ENCODE data around the gene SRGAP3. TPM values are rescaled to one million over a fixed set of nuclear protein-coding genes. Genes with fewer than 3 reads are reported as not detected.

The SRGAP3 gene
- total and polyA plus RNA-seq, 10 of the 15 experiments (the other 5 are each of a cell fraction or from before 2014, with no cell fraction given): 0.32 to 1.7 (median 0.99) TPM

DNA sequence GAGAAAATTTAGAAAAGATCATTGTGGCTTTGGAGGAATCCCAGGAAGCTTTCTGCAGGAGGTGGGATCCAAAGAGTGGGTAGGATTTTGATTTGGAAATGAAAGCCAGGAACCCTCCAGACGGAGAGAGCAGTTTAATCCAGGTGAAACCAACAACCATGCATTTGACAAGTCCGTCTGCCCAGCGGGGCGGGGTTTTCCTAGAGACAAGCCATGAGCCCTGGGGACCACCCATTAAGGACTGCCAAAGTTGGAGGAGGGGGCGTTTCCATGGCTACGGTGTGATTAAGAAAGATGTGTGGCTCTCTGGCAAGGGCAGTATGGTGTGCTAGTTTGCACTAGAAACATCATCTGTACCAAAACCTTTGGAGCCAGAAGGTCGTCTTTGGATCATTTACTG is 53.4 kb downstream of the SRGAP3 start (continued):
- TF ChIP-seq, protein P1, sequence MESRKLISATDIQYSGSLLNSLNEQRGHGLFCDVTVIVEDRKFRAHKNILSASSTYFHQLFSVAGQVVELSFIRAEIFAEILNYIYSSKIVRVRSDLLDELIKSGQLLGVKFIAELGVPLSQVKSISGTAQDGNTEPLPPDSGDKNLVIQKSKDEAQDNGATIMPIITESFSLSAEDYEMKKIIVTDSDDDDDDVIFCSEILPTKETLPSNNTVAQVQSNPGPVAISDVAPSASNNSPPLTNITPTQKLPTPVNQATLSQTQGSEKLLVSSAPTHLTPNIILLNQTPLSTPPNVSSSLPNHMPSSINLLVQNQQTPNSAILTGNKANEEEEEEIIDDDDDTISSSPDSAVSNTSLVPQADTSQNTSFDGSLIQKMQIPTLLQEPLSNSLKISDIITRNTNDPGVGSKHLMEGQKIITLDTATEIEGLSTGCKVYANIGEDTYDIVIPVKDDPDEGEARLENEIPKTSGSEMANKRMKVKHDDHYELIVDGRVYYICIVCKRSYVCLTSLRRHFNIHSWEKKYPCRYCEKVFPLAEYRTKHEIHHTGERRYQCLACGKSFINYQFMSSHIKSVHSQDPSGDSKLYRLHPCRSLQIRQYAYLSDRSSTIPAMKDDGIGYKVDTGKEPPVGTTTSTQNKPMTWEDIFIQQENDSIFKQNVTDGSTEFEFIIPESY (IDR thresholded peaks at IDR 0.05): no peak
- no peak for TF ChIP-seq SPI1 (IDR thresholded peaks at IDR 0.05; ENCODE audit: borderline replicate concordance, insufficient read depth, low read depth, low read length)
- TF ChIP-seq HDAC6 (IDR thresholded peaks at IDR 0.05; ENCODE audit: unreplicated experiment): no peak
- no peak for TF ChIP-seq RFX5 (IDR thresholded peaks at IDR 0.05; ENCODE audit: low read depth, low read length)

DNA sequence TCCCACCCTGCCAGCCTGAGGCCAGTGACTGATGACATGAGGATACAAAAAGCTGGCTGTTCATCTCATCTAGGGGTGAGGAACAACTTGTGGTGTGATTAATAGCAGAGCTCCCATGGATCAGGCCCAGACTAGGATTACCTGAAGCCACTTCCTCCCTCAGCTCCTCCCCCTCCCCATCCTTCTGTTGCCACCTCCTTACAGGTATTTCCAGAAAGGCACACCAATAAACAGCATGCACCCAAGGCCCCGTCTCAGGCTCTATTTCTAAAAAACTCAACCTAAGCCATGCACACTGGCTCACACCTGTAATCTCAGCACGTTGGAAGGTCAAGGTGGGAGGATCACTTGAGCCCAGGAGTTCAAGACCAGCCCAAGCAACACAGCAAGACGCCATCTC is 54.1 kb downstream of the SRGAP3 start:
- Histone ChIP-seq H3K36me3 (ENCODE audit: control insufficient read depth in 2 of 2, insufficient read depth in 2 of 2, low read length in 1 of 2) (no peaks in the 10 kb centered on the region), H3K4me2 (ENCODE audit: control insufficient read depth, insufficient read depth) (no peak overlapping the region), H3K9ac (ENCODE audit: control insufficient read depth, insufficient read depth, low read length) (no peak overlapping the region), H4K20me1 (ENCODE audit: control insufficient read depth, insufficient read depth) (no peaks in the 10 kb centered on the region), H3K4me1 (ENCODE audit: control insufficient read depth, insufficient read depth, low read length) (no peaks in the 10 kb centered on the region), H3K79me2 (ENCODE audit: control insufficient read depth, insufficient read depth, low read length) (no peaks in the 10 kb centered on the region), H3K4me3 (no peak overlapping the region), H3K9me3 (replicated peaks; ENCODE audit: control insufficient read depth, insufficient read depth, low read length) (no peaks in the 10 kb centered on the region), H2AFZ (ENCODE audit: control insufficient read depth, low read depth, low read length) (no peak overlapping the region), H3K27ac (ENCODE audit: control insufficient read depth, insufficient read depth) (no peak overlapping the region), H3K27me3 (replicated peaks in 1 of 2; ENCODE audit: control insufficient read depth in 2 of 2, insufficient read depth in 2 of 2, low read length in 1 of 2) (peaks cover 0 to 1% of the 10 kb centered on the region in 2 experiments; a peak in 1 of 4 replicates)
- BruUV-seq (replicated peaks): no TSS peak
- POLR2A ChIA-PET: no interaction called here
- TF ChIP-seq ATF7 (IDR thresholded peaks at IDR 0.05; ENCODE audit: low read depth): no peak
- TF ChIP-seq RCOR1 (conservative IDR thresholded peaks at IDR 0.05; ENCODE audit: low read depth, low read length): no peak
- no peak for TF ChIP-seq SMC3 (IDR thresholded peaks at IDR 0.05; ENCODE audit: borderline replicate concordance, low read length)
- TF ChIP-seq TCF3 (IDR thresholded peaks at IDR 0.05; ENCODE audit: borderline replicate concordance, insufficient read depth, low read depth, low read length): no peak
- TF ChIP-seq NR2F1 (conservative IDR thresholded peaks at IDR 0.05): no peak
- no peak for ATAC-seq
- SMC1A ChIA-PET (ENCODE audit: uncharacterized antibody, unreplicated experiment): no interaction called here
- intact Hi-C loops (cut with micrococcal nuclease; ENCODE audit: unreplicated experiment): no loop called here
- no peak for DNase-seq (ENCODE audit: low read depth, low spot score)
- CTCF ChIA-PET: no interaction called here
- FAIRE-seq: no peak
- in situ Hi-C loops (cut with MboI): no loop called here
- RAD21 ChIA-PET (ENCODE audit: unreplicated experiment): no interaction called here
- WGBS (ENCODE audit: insufficient coverage, insufficient replicate concordance, low lambda C conversion rate, missing lambda C conversion rate): 37% methylated on average over 3 of the region's 3 CpGs
